Body of pancreas (tissue), 4 donors: ENCODE measurements around the gene SLC20A1.

ENCODE experiments used
- CTCF ChIP-seq, 7 experiments: fragments of 450-650 bp in 4 of 7; fragments of 200-600 bp in 3 of 7; sonication (generic) in 3 of 7; IDR thresholded peaks; one replicate each; pipeline ENCODE4 v1.5.1; 2016 to 2019; ENCODE audit warnings: antibody characterized with exemption in 7 of 7
- POLR2A ChIP-seq, 3 donors: fragments of 450-650 bp; IDR thresholded peaks; one replicate each; pipeline ENCODE4 v1.6.1; 2016; ENCODE audit warnings: antibody characterized with exemption in 3 of 3, mild to moderate bottlenecking in 2 of 3

- TF ChIP-seq CTCF (IDR thresholded peaks at IDR 0.05): no peak
- peak in 1 of 3 donors; percentile 12 for TF ChIP-seq POLR2A (IDR thresholded peaks at IDR 0.05)
Measured at GRCh38 chr2:112644933-112645309, 818 bp upstream of the SLC20A1 start.
